Measurements from ENCODE around the gene C10orf120. TPM values are rescaled to one million over a fixed set of nuclear protein-coding genes. Genes with fewer than 3 reads are reported as not detected.

C10orf120 gene
- total RNA-seq, 1 donor from 2014 or later, result not detected

GRCh38 chr10:122673731-122674130 is 25.9 kb downstream of the C10orf120 start:
- TF ChIP-seq, protein P1, sequence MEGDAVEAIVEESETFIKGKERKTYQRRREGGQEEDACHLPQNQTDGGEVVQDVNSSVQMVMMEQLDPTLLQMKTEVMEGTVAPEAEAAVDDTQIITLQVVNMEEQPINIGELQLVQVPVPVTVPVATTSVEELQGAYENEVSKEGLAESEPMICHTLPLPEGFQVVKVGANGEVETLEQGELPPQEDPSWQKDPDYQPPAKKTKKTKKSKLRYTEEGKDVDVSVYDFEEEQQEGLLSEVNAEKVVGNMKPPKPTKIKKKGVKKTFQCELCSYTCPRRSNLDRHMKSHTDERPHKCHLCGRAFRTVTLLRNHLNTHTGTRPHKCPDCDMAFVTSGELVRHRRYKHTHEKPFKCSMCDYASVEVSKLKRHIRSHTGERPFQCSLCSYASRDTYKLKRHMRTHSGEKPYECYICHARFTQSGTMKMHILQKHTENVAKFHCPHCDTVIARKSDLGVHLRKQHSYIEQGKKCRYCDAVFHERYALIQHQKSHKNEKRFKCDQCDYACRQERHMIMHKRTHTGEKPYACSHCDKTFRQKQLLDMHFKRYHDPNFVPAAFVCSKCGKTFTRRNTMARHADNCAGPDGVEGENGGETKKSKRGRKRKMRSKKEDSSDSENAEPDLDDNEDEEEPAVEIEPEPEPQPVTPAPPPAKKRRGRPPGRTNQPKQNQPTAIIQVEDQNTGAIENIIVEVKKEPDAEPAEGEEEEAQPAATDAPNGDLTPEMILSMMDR (conservative IDR thresholded peaks at IDR 0.05; ENCODE audit: low read depth, low read length), result no peak
- H3K4me3 ChIP-seq (ENCODE audit: low read depth, low read length), result no peak overlapping the region
- DNase-seq (ENCODE audit: low read depth), result no peak

DNA sequence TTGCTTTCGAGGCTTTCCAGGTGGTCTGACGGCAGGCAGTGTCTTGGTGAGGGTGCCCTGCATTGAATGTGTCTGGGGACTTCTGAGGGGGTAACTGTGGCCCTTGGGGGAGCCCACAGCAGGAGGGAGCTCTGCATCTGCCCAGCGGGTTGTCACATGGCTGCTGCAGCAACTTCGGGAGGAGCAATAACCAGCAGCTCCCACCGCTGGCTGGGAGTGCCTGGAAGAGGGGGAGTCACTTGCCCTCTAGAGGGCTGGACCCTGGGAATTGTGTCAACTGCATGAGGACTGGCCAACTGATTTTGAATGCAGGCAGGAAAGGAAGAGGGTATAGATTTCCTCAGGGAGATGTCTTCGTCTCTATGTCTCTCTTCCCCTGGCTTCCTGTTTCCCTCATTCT is 26.4 kb downstream of the C10orf120 start:
- no peak for DNase-seq (ENCODE audit: low read depth)
- H3K4me3 ChIP-seq (ENCODE audit: low read depth, low read length), result no peak overlapping the region
- TF ChIP-seq, protein P1 (conservative IDR thresholded peaks at IDR 0.05; ENCODE audit: low read depth, low read length), result no peak

GRCh38 chr10:122672655-122673054 is 27.0 kb downstream of the C10orf120 start:
- H3K4me3 ChIP-seq (ENCODE audit: low read depth, low read length), result no peak overlapping the region
- DNase-seq (ENCODE audit: low read depth), result no peak
- TF ChIP-seq, protein P1 (conservative IDR thresholded peaks at IDR 0.05; ENCODE audit: low read depth, low read length), result no peak

- no peak overlapping the region for H3K4me3 ChIP-seq (ENCODE audit: low read depth, low read length)
- DNase-seq (ENCODE audit: low read depth), result no peak
- TF ChIP-seq, protein P1 (conservative IDR thresholded peaks at IDR 0.05; ENCODE audit: low read depth, low read length), result no peak
These were observed 28.3 kb downstream of the C10orf120 start for GRCh38 chr10:122671355-122671754.

DNA sequence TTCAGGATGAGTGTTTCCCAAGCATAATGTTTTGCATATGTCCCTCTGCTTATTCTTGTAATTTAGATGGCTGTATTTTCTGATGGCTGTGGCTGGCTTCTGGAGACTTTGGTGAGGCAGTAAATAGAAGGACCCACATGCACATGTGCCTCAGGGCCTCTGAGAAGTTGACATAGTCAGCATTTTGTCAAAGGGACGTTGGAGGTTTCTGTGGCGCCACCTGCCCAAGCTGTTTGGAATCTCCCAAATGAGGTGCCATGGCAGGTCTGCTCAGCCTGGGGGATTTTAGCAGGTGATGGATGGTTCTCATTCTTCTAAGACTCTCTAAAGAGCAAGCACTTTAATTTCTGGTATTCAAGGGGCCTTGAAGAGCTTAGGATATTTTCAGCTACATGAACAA is 29.8 kb downstream of the C10orf120 start:
- no peak for DNase-seq (ENCODE audit: low read depth)
- H3K4me3 ChIP-seq (ENCODE audit: low read depth, low read length), result no peak overlapping the region
- TF ChIP-seq, protein P1 (conservative IDR thresholded peaks at IDR 0.05; ENCODE audit: low read depth, low read length), result peak; percentile 3

- TF ChIP-seq, protein P1 (conservative IDR thresholded peaks at IDR 0.05; ENCODE audit: low read depth, low read length), result no peak
- DNase-seq (ENCODE audit: low read depth), result no peak
- H3K4me3 ChIP-seq (ENCODE audit: low read depth, low read length), result no peak overlapping the region
These were observed 30.6 kb downstream of the C10orf120 start for GRCh38 chr10:122669045-122669444.

- H3K4me3 ChIP-seq (ENCODE audit: low read depth, low read length), result no peak overlapping the region
- TF ChIP-seq, protein P1 (conservative IDR thresholded peaks at IDR 0.05; ENCODE audit: low read depth, low read length), result no peak
- DNase-seq (ENCODE audit: low read depth), result no peak
These were observed 33.7 kb downstream of the C10orf120 start for GRCh38 chr10:122665946-122666345.
